Testis (tissue), 3 donors: Measurements from ENCODE around the gene CDK6. TPM values are rescaled to one million over a fixed set of nuclear protein-coding genes. Genes with fewer than 3 reads are reported as not detected.
"Not testable (repeated sequence)": the region's sequence is repeated elsewhere in the genome, so short reads cannot be mapped to it uniquely, and the experiment has no call there.

Source experiments
- DNase-seq: peaks from one replicate; pipeline ENCODE4 v3.0.0-alpha.2; 2019
- H3K27ac ChIP-seq, 2 donors: fragments of 200-600 bp; sonication (generic); one replicate each; pipeline ENCODE4 v1.5.1; 2019
- H3K27me3 ChIP-seq: fragments of 200-600 bp; sonication (generic); one replicate; pipeline ENCODE4 v1.5.1; 2019
- H3K36me3 ChIP-seq: fragments of 200-600 bp; sonication (generic); one replicate; pipeline ENCODE4 v1.5.1; 2017; ENCODE audit warnings: low read depth; ENCODE audit errors: missing control alignments
- H3K4me1 ChIP-seq: fragments of 200-600 bp; sonication (generic); one replicate; pipeline ENCODE4 v1.5.1; 2019
- H3K4me3 ChIP-seq, 2 donors: fragments of 200-600 bp; sonication (generic); one replicate each; pipeline ENCODE4 v1.5.1; 2017 to 2019
- H3K9me3 ChIP-seq: fragments of 200-600 bp; sonication (generic); one replicate; pipeline ENCODE4 v1.5.1; 2017
- CTCF ChIP-seq, 3 experiments: fragments of 450-650 bp in 2 of 3; fragments of 200-600 bp in 1 of 3; sonication (generic) in 1 of 3; IDR thresholded peaks; one replicate each; pipeline ENCODE4 v1.5.1; 2016 to 2019; ENCODE audit warnings: antibody characterized with exemption in 3 of 3, mild to moderate bottlenecking in 2 of 3, moderate library complexity in 1 of 3
- POLR2A ChIP-seq: fragments of 450-650 bp; IDR thresholded peaks from one replicate; pipeline ENCODE4 v1.6.1; 2017; ENCODE audit warnings: antibody characterized with exemption, mild to moderate bottlenecking, moderate library complexity
- WGBS, 2 donors: methylation state at CpG; one replicate each; pipeline ENCODE4 v1.1.5; 2018; 5-methylcytosine and 5-hydroxymethylcytosine counted together
- intact Hi-C: fragments of 100-400 bp; cut with DNase I; formaldehyde crosslinking; loops from one replicate; pipeline ENCODE4 v1.15.1; 2023; ENCODE audit warnings: low total_unique reads
- polyA plus RNA-seq: library from polyadenylated mRNA; stranded (reverse); fragments of 350-450 nt; fragmentation: Illumina TruSeq; extraction: RNeasy Lipid Tissue Mini Kit (QIAGEN cat#74804); gene quantifications from one replicate; pipeline ENCODE4 v1.2.3, GENCODE V29; 2014; ENCODE audit warnings: low read depth, low replicate concordance; ENCODE audit not compliant: insufficient read depth
- total RNA-seq, 2 donors: library from RNA; depleted of rRNA; stranded (reverse); fragments of >200 nt; gene quantifications; one replicate each; pipeline ENCODE4 v1.2.3, GENCODE V29; 2016

The CDK6 gene
- total and polyA plus RNA-seq, 3 donors from 2014 or later: 21.1 to 31.6 (median 22.8) TPM

GRCh38 chr7:92761391-92762097 is 74.8 kb downstream of the CDK6 start:
- no peak overlapping the region for H3K27ac ChIP-seq
- H3K4me3 ChIP-seq: no peak overlapping the region
- no peak for DNase-seq
- no peaks in the 10 kb centered on the region for H3K36me3 ChIP-seq
- no peaks in the 10 kb centered on the region for H3K9me3 ChIP-seq
- H3K27me3 ChIP-seq: no peaks in the 10 kb centered on the region
- TF ChIP-seq CTCF (IDR thresholded peaks at IDR 0.05) (no peak), POLR2A (no peak)
- no peaks in the 10 kb centered on the region for H3K4me1 ChIP-seq
- intact Hi-C loops: no loop called here

- DNase-seq: no peak
- no peaks in the 10 kb centered on the region for H3K4me1 ChIP-seq
- 84 to 85% methylated on average over 2 of the region's 2 CpGs for WGBS, 2 donors
- intact Hi-C loops: no loop called here
- H3K4me3 ChIP-seq: no peak overlapping the region
- no peak overlapping the region for H3K27ac ChIP-seq
- H3K27me3 ChIP-seq: no peaks in the 10 kb centered on the region
- H3K9me3 ChIP-seq: no peaks in the 10 kb centered on the region
- TF ChIP-seq POLR2A: no peak
- no peak for TF ChIP-seq CTCF (IDR thresholded peaks at IDR 0.05)
- no peaks in the 10 kb centered on the region for H3K36me3 ChIP-seq
Measured at GRCh38 chr7:92758796-92759431, 77.5 kb downstream of the CDK6 start.

- H3K4me1 ChIP-seq, H3K36me3 ChIP-seq, H3K27me3 ChIP-seq, H3K27ac ChIP-seq, H3K4me3 ChIP-seq, H3K9me3 ChIP-seq, intact Hi-C loops, DNase-seq: not testable (repeated sequence)
- 92 to 93% methylated on average over 3 of the region's 3 CpGs for WGBS, 2 donors
Measured at GRCh38 chr7:92757311-92757910, 79.0 kb downstream of the CDK6 start.

- no peak for DNase-seq
- H3K27me3 ChIP-seq: no peaks in the 10 kb centered on the region
- H3K9me3 ChIP-seq: no peaks in the 10 kb centered on the region
- TF ChIP-seq POLR2A (no peak), CTCF (IDR thresholded peaks at IDR 0.05) (no peak)
- WGBS, 2 donors: 72 to 83% methylated on average over 4 of the region's 4 CpGs
- H3K4me3 ChIP-seq: no peak overlapping the region
- H3K36me3 ChIP-seq: no peaks in the 10 kb centered on the region
- no peak overlapping the region for H3K27ac ChIP-seq
- no peaks in the 10 kb centered on the region for H3K4me1 ChIP-seq
- intact Hi-C loops: no loop called here
Measured at GRCh38 chr7:92755680-92756079, 80.7 kb downstream of the CDK6 start.

GRCh38 chr7:92754919-92755581 is 81.3 kb downstream of the CDK6 start:
- TF ChIP-seq CTCF (IDR thresholded peaks at IDR 0.05) (no peak), POLR2A (no peak)
- WGBS, 2 donors: 63 to 76% methylated on average over 9 of the region's 9 CpGs
- H3K9me3 ChIP-seq: no peaks in the 10 kb centered on the region
- no peaks in the 10 kb centered on the region for H3K4me1 ChIP-seq
- H3K27ac ChIP-seq: no peak overlapping the region
- no peak overlapping the region for H3K4me3 ChIP-seq
- no peak for DNase-seq
- H3K27me3 ChIP-seq: no peaks in the 10 kb centered on the region
- no peaks in the 10 kb centered on the region for H3K36me3 ChIP-seq
- intact Hi-C loops: no loop called here
